GM19193 (cell line): ENCODE measurements around the gene GABRA4.

Experiments used
- POLR2A ChIP-seq: IDR thresholded peaks from 4 replicates; pipeline ENCODE4 v1.6.1; 2011; ENCODE audit not compliant: insufficient read depth, insufficient read length; ENCODE audit errors: extremely low read depth

Gene GABRA4

DNA sequence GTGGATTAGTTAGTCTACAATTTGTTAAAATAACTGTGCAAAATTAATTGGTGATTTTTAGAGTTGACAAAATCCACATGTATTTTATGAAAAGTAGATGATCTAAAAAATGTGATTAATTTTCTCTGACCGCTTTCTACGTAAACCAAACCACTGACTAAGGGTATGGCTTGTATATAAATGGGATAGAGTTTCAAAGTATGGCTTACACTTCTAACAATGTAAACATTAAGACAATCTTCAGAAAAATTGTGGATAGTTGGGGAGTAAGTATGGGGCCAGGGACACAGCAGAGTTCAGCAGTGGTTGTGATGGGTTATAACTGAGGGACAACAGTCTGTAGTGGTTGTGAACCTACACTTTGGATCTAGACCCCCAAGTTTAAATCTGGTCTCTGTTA is 39.8 kb downstream of the GABRA4 start:
- no peak for TF ChIP-seq POLR2A

DNA sequence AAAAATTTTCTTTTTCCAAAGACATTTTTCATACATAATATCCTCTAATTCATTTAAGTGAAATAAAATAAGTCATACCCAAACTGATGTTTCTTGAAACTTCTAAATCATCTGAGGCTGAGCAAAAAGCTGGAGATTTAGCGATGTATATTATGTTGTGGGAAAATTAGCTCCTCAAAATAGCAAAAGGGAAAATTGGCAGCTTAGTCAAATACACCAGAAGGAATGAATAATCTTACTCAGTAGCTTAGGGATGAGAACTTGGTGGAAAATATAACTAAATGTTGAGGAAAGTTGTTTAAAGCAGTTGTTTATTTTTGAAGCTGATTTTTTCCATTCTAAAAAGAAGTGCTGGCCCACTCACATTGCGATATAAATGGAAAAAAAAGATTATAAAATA is 40.9 kb downstream of the GABRA4 start:
- no peak for TF ChIP-seq POLR2A

DNA sequence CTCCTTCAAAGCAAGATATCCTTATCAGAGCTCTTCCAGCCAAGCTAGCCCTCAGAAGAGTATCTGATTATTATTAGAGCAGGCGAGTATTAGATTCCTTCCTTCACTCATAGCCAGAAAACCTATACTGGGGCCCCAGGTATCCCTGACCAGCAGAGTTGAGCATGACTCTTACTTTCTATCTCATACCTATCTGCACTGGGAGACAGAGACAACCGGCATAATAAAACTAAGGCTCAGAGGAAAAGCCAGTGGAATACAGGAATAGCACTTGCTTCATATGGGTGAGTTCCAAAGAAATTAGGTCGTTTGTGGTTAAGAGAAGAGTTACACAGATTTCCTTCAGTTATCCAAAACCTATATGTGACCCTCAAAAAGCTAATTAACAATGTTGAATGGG is 42.6 kb downstream of the GABRA4 start:
- TF ChIP-seq POLR2A: no peak

DNA sequence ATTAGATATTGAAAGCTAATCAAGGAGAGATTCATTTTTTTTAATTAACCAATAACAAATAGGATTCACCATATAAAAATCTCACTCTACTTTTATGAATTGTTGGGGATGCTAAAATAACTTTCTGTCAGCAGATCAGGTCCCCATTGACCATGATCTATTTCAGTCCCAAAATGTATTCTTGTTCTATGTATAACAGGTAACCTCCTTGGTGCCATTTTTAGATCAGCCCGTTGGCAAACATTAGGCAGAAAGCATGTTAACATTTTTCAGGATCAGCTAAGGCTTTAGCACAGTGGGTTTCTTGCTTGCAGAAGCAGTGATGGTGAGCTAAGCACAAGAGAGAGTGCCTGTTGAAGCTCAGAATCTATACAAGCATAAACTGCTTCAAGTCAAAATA is 43.6 kb downstream of the GABRA4 start:
- TF ChIP-seq POLR2A: no peak

DNA sequence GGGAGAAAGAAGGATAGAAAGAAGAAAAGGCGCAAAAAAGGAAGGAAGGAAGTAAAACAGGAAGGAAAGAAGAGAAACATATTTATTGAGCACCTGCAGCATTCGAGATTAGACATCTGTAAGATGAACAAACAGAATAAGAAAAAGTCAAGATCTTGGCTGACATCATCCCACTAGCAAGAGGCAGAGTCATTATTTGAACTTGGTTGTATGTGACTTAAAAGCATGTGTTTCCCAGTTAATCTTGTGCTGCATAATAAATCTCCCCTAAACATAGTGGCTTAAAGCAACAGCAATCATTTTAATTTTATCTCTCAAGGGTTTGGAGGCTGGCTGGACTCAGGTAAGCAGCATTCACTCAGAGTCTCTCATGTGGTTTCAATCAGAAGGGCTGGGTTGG is 45.8 kb downstream of the GABRA4 start:
- TF ChIP-seq POLR2A: no peak

DNA sequence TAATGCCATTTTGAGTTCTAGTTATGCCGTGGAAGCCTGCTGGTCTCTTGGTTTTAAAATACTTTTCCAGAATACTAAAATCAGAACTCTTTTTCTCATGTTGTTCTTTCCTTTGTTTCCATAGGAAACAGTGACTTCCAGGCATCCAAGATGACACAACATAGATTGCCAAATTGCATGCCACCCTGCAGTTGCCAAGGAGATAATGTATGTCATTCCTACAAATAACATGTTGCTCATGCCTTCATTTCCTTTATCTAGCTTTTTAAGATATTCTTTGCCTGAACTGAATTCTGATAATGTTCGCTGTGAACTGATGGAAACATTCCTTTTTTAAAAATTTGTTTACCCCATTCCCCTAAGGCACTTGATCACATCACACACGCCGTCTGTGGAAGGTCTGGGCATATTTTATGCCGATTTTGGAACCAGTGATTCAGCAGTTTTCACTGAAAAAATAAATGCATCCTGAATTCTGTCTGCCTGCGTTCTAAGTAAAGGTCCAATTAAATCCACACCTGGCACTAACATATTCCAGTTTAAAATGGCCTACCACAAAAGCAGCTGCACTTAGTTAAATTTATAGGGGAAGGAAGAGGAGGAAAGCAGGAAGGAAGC is 46.4 kb downstream of the GABRA4 start:
- TF ChIP-seq POLR2A: no peak

DNA sequence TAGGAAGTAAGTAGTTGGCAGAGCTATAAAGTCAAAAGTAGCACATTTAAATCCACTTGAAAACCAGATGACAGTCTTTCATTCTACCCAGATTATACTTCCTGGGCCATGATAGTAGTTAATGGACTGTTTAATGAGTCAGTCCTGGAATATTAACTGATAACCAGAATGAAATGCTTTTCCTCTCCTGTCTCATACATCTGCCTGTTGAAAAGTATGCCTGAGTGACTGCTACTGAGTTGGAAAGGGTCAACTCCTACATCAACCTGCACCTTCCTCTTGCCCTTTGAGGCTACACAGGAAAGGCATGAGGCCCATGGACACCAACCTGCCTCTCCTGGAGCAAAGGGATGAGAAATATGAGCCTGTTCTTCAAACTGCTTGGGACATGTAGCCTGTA is 48.3 kb downstream of the GABRA4 start:
- TF ChIP-seq POLR2A: no peak

DNA sequence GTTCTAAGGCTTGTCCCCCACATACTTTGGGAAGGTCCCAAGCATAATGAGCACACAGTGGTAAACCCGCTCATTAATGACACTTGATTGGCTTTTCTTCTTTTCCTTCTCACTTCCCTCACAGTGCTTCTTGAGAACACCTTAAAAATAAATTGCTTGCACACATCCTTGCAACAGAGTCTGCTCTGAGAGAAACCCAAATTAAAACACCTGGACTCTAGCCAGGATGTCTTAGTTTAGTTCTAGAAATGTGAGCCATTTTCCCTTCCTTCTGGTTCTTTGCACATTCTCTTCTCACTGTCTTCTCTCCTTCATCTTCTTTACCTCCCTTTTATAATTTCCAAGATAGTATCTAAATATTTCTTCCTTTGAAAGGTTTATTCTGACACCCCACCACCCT is 49.0 kb downstream of the GABRA4 start:
- TF ChIP-seq POLR2A: no peak

DNA sequence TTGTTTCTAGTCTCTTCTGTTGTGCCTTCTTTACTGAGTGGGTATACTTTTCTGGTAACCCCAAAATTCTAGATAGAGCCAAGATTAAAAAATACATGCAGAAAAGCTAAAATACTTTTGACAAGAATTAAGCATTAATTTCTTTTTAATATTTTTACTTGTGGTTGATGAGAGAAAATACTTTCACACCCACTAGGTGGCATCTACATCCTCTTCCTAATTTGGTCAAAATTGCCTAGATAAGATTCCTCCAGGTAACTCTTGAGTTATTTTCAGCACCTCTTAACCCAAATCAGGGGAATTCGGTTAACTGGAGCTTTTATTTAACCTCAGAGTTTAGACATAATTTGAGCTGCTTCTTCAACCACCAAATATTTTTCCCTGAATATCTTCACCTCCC is 55.9 kb downstream of the GABRA4 start:
- no peak for TF ChIP-seq POLR2A

DNA sequence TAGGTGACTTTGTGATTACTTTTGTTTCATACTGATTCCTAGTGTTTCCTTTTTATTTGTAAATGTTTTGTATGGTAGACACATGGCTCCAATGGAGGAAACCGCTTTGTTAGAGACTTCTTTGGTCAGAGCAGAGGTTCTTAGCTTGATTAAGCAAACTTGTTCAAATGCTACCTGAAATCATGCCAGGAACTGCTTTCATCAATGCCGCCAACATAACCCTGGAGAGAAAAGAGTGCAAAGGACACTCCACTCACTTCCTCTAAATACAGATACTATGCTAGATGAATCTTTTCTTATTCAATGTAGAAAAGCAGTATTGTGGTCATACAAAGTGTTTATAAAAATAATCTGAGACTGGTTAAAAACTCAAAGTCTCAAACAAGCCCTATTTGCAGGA is 58.7 kb downstream of the GABRA4 start:
- no peak for TF ChIP-seq POLR2A

DNA sequence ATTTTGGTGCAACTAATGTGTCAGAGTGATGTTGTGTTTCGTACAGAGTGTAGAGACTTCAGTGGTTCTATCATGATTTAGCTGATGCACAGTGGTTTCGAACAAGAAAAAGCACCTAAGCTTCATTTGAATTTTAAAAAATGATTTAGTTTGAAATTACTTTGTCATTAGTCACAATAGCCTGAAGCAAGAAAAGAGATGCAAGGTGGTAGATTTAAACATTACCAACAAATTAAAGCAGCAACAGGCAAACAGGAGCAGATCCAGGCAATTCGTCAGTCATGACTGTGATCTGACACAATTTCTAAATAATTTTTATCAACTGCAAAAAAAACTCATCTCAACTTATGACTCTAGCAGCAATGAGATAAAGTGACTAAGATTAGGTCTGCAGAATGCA is 59.7 kb downstream of the GABRA4 start:
- TF ChIP-seq POLR2A: no peak

DNA sequence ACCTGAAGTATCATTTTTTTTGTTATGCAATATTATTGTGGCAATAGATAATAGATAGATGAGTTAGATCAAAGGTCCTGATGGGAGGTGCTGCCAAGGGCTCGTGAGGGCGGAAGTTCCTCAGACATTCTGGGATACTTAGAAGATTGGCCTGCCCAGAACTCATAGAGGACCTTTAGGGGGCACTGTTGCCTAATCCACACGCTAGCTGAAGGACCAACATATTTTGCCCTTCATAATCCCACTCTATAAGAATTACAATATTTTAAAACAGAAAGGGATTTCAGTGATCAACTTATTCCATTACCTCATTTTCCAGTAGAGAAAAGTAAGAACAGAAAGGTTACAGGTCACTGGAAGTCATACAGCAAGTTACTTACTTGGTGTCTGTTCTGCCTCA is 61.4 kb downstream of the GABRA4 start:
- TF ChIP-seq POLR2A: no peak

DNA sequence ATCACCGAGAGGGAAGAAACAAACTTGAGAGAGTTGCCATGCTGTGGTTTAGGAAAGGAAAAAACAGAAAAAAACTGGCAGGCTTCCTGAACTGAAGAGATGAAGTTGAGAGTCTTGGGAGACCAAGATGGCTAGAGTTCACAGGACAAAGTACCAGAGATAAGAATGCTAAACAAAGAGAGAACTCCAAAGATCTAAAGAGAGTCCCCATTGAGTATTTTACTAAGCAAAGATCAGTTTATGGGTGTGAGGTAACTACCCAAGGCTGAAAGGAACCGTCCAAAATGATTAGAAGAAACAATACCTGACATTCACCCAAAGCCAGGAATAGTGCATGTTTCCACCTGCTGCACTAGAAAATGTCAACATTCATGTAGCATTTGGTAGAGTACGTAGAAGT is 62.5 kb downstream of the GABRA4 start:
- no peak for TF ChIP-seq POLR2A

DNA sequence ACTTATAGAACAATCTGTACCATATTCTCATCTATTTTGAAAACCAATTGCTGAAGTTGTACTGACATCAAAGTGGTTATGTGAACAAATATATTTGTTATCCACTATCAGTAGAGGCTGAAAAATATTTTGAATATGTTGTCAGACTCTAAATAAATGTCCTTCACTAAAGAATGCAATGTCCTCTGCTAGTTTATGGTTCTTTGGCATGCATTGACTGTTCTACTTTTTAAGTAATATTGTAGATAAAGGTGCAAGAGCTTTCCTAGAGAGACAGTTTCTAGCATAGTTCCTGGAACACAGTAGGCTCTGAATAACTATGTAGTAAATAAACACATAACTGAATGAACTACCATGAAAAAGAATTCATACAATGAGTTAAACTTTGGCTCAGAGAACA is 66.2 kb downstream of the GABRA4 start:
- no peak for TF ChIP-seq POLR2A

DNA sequence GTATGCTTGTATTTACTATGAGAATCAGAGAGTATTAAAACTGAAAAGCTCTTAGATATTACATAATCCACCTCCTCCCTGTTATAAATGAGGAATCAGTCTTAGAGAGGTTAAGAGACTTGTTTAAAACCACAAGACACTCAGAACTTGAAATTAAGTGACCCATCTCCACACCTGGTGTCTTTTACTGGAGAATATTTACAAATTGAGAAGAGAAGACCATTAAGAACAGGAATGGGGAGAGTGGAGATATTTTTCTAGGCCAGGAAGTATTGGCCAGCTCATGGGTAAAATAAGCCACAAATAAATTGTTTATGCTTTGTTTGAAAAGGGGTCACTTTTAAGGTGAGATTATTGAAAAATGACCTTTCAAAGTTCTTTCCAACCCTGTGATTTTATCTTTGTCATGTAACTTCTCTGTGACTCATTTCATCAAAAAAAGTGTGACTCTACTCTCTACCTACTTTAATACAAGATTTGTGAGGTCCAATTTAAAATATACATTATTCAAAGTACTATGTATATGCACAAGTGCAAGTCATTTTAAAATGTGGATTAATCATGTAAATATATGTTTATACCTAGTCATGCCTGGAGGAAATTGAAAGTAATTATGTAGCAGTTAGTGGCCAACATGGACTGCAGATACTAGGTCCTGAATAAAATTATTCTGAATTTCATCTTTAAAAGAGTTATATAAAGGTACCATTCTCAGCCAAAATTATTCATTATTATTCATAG is 68.4 kb downstream of the GABRA4 start:
- TF ChIP-seq POLR2A: no peak

DNA sequence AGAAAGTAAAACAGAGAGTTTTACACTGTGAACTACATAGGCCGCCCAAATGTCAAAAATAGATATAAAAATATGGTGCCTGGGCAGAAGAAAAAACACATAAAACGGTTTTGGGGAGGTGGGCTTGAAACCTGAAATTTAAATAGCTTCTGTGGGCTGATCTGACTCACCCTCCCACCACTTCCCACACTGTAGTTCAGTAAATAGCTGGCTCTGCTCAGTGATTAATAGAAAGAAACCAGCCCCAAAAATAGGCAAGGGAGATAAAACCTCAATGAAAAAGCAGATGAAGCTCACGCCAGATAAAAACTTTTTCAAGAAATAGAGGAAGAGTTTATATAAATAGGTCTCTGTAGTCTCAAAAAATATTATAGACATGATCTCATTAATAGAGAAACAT is 71.2 kb downstream of the GABRA4 start:
- no peak for TF ChIP-seq POLR2A

DNA sequence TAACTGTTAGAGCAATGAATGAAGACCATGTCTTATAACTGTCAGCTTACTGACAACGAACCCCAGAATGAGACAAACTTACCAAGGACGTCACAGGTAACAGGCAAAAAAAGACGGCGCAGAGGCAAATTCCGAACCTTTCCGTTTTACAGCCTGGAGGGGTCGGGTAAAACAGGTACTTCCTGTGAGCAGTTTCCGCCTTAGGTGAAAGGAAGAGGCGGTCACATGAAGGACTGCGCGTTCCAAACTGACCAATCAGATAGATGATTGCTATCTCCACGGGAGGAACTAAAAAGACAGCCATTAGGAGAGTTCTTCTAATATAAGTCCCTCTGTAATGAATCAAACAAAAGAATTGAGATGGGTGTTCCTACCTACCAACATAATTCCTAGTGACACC is 84.3 kb downstream of the GABRA4 start, which contains the start of gene COX7B2:
COX7B2 (minus strand) TSS at position 168 of the 400 bp plus-strand sequence. CDS start 174,053 bp downstream, outside the sequence.
- TF ChIP-seq POLR2A: no peak

DNA sequence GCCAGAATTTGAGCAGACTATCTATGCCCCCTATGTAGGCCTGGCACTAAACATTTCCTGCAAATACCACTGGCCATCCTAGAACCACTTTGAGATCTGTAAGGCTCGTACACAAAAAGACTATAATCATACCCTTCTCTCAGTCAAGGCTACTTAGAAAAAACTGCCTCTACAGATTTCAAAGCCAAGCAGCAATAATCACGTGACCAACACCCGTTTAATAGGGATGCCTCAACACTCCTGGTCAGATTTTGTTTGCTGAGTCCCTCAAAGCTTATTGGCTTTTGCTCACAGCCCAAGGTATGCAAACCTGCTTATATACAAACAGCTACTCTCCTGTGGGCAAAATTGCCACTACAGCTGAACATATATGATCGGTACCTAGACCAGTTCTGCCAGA is 85.2 kb downstream of the GABRA4 start:
- TF ChIP-seq POLR2A: no peak

DNA sequence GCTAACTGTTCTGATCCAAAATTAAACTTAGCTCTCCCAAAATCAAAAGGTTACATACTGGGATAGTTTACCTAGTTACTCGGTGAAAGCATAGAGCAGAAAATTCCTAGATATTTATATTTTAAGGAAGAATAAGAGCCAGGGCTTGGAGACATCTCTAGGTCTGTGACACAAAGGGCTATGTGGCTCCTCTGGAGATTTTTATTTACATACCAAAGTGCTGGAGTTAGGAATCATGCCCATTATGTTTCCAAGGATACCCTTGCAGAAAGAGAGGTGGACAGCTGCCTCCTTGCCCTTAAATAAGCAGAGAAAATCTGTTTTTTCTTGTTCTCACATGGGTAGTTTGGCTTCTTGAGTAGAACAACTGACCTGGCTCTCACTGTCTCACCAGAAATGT is 93.3 kb downstream of the GABRA4 start:
- no peak for TF ChIP-seq POLR2A
